ENCODE data around the gene LOX. TPM values are rescaled to one million over a fixed set of nuclear protein-coding genes. Genes with fewer than 3 reads are reported as not detected.
A peak's percentile ranks its signal among the peaks of the same experiment; 100 is the strongest.

Gene LOX
- total RNA-seq, 1 donor from 2014 or later: 0.23 TPM

DNA sequence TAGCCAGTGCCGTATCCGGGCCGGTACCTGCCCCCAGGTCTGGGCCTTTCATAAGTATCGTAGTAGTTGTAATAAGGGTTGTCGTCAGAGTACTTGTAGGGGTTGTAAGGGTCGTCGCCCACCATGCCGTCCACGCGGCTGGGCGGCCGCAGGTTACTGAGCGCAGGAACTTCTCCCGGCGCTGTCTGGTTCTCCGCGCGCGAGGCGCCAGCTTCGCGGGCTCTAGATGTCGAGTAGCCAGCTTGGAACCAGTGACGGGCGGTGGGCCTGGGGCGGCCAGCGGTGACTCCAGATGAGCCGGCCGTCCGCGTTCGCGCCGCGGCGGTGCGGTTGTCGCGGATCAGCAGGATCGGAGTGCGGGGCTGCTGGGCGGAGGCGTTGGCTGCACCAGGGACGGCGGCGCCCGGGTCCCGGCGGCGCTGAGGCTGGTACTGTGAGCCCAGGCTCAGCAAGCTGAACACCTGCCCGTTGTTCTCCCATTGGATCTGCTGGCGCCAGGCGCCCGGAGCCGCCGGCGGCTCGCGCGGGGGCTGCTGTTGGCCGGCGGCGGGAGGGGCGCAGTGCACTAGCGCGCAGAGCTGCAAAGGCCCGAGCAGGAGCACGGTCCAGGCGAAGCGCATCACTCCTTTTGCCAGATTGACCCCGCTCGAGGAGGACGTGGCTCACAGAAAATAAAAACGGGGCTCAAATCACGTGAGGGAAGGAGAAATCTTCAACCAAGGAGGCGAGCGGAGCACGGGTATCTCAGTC, 518 bp downstream of the LOX start:
- no peaks in the 10 kb centered on the region for H3K36me3 Mint-ChIP-seq (ENCODE audit: low read depth, unreplicated experiment)
- no peaks in the 10 kb centered on the region for H3K9me3 Mint-ChIP-seq (ENCODE audit: unreplicated experiment)
- peaks cover 2% of the 10 kb centered on the region for H3K27me3 Mint-ChIP-seq (ENCODE audit: unreplicated experiment)
- peak overlapping the region; percentile 84 for H3K4me3 Mint-ChIP-seq (ENCODE audit: unreplicated experiment)
- H3K27ac Mint-ChIP-seq (ENCODE audit: unreplicated experiment): no peak overlapping the region
- peaks cover 29% of the 10 kb centered on the region for H3K4me1 Mint-ChIP-seq (ENCODE audit: unreplicated experiment)
- TF ChIP-seq CTCF (IDR thresholded peaks at IDR 0.05; ENCODE audit: unreplicated experiment): no peak
- DNase-seq (ENCODE audit: low spot score): peak; percentile 36

GRCh38 chr5:122076669-122077365, 1.2 kb downstream of the LOX start:
- peak; percentile 86 for DNase-seq (ENCODE audit: low spot score)
- Mint-ChIP-seq H3K36me3 (ENCODE audit: low read depth, unreplicated experiment) (no peaks in the 10 kb centered on the region), H3K27me3 (ENCODE audit: unreplicated experiment) (peaks cover 2% of the 10 kb centered on the region), H3K27ac (ENCODE audit: unreplicated experiment) (peak overlapping the region; percentile 52), H3K9me3 (ENCODE audit: unreplicated experiment) (no peaks in the 10 kb centered on the region), H3K4me3 (ENCODE audit: unreplicated experiment) (peak overlapping the region; percentile 84), H3K4me1 (ENCODE audit: unreplicated experiment) (peaks cover 29% of the 10 kb centered on the region)
- peak; percentile 73 for TF ChIP-seq CTCF (IDR thresholded peaks at IDR 0.05; ENCODE audit: unreplicated experiment)

GRCh38 chr5:122076050-122076461, 2.0 kb downstream of the LOX start:
- no peak overlapping the region for H3K4me3 Mint-ChIP-seq (ENCODE audit: unreplicated experiment)
- H3K36me3 Mint-ChIP-seq (ENCODE audit: low read depth, unreplicated experiment): no peaks in the 10 kb centered on the region
- peaks cover 2% of the 10 kb centered on the region for H3K27me3 Mint-ChIP-seq (ENCODE audit: unreplicated experiment)
- DNase-seq (ENCODE audit: low spot score): no peak
- H3K27ac Mint-ChIP-seq (ENCODE audit: unreplicated experiment): no peak overlapping the region
- peaks cover 29% of the 10 kb centered on the region for H3K4me1 Mint-ChIP-seq (ENCODE audit: unreplicated experiment)
- no peaks in the 10 kb centered on the region for H3K9me3 Mint-ChIP-seq (ENCODE audit: unreplicated experiment)
- no peak for TF ChIP-seq CTCF (IDR thresholded peaks at IDR 0.05; ENCODE audit: unreplicated experiment)

- no peak overlapping the region for H3K4me3 Mint-ChIP-seq (ENCODE audit: unreplicated experiment)
- peaks cover 29% of the 10 kb centered on the region for H3K4me1 Mint-ChIP-seq (ENCODE audit: unreplicated experiment)
- peaks cover 2% of the 10 kb centered on the region for H3K27me3 Mint-ChIP-seq (ENCODE audit: unreplicated experiment)
- no peaks in the 10 kb centered on the region for H3K9me3 Mint-ChIP-seq (ENCODE audit: unreplicated experiment)
- no peak for TF ChIP-seq CTCF (IDR thresholded peaks at IDR 0.05; ENCODE audit: unreplicated experiment)
- no peaks in the 10 kb centered on the region for H3K36me3 Mint-ChIP-seq (ENCODE audit: low read depth, unreplicated experiment)
- no peak overlapping the region for H3K27ac Mint-ChIP-seq (ENCODE audit: unreplicated experiment)
- no peak for DNase-seq (ENCODE audit: low spot score)
Observed at GRCh38 chr5:122073864-122074263, 4.2 kb downstream of the LOX start.

GRCh38 chr5:122073018-122073417, 5.0 kb downstream of the LOX start:
- H3K27ac Mint-ChIP-seq (ENCODE audit: unreplicated experiment): no peak overlapping the region
- no peak for TF ChIP-seq CTCF (IDR thresholded peaks at IDR 0.05; ENCODE audit: unreplicated experiment)
- no peak for DNase-seq (ENCODE audit: low spot score)
- peaks cover 29% of the 10 kb centered on the region for H3K4me1 Mint-ChIP-seq (ENCODE audit: unreplicated experiment)
- H3K9me3 Mint-ChIP-seq (ENCODE audit: unreplicated experiment): no peaks in the 10 kb centered on the region
- no peaks in the 10 kb centered on the region for H3K36me3 Mint-ChIP-seq (ENCODE audit: low read depth, unreplicated experiment)
- no peak overlapping the region for H3K4me3 Mint-ChIP-seq (ENCODE audit: unreplicated experiment)
- H3K27me3 Mint-ChIP-seq (ENCODE audit: unreplicated experiment): peaks cover 2% of the 10 kb centered on the region
